GM12878 (cell line): ENCODE results near the gene KAT2B. TPM values are rescaled to one million over a fixed set of nuclear protein-coding genes. Genes with fewer than 3 reads are reported as not detected.
"Not testable (repeated sequence)": the region's sequence is repeated elsewhere in the genome, so short reads cannot be mapped to it uniquely, and the experiment has no call there.

ENCODE experiments used
- ATAC-seq: fragments of 200-7000 bp; cut with Tn5 transposase; 3 replicates; pipeline ENCODE4 v1.9.1; 2020; ENCODE audit warnings: mild to moderate bottlenecking, moderate library complexity
- BruUV-seq: library from RNA; stranded (reverse); fragments of 400-500 nt; replicated peaks from 2 replicates; lab custom pipeline; 2021; lab: Mats Ljungman, UMichigan
- CTCF ChIA-PET: fragments of 300-600 bp; sonication (Branson Sonifier 250); formaldehyde crosslinking; extraction: SDS; loops from one replicate; lab custom pipeline; 2021; ENCODE audit warnings: inconsistent platforms; lab: Yijun Ruan, JAX
- POLR2A ChIA-PET: fragments of 350-600 bp; formaldehyde crosslinking; extraction: SDS; loops from one replicate; lab custom pipeline; 2021; ENCODE audit warnings: inconsistent platforms; lab: Charles Lee
- RAD21 ChIA-PET: fragments of 300-600 bp; sonication (Branson Sonifier 250); formaldehyde crosslinking; loops from one replicate; lab custom pipeline; 2023; ENCODE audit warnings: antibody characterized with exemption; ENCODE audit not compliant: unreplicated experiment; lab: Charles Lee
- SMC1A ChIA-PET: fragments of 300-600 bp; sonication (Branson Sonifier 250); formaldehyde crosslinking; loops from one replicate; lab custom pipeline; 2023; ENCODE audit not compliant: unreplicated experiment, uncharacterized antibody; lab: Charles Lee
- DNase-seq: peaks from one replicate; pipeline ENCODE4 v3.0.0-alpha.2; 2011; ENCODE audit warnings: low read depth, low spot score
- FAIRE-seq: peaks from 3 replicates; lab custom pipeline; 2011; peaks lifted over from hg19 to GRCh38; lab: Jason Lieb, UNC
- H2AFZ ChIP-seq: 2 replicates; pipeline ENCODE4 v1.6.0; 2011; ENCODE audit warnings: low read depth, low read length, control low read depth; ENCODE audit not compliant: control insufficient read depth
- H3K27ac ChIP-seq: 2 replicates; pipeline ENCODE4 v1.5.1; 2011; ENCODE audit warnings: control low read depth; ENCODE audit not compliant: control insufficient read depth, insufficient read depth
- H3K27me3 ChIP-seq, 2 experiments: replicated peaks in 1 of 2; 2 replicates each; pipeline versions ENCODE4 v1.6.0 to v1.6.1; 2011; ENCODE audit warnings: low read length in 1 of 2; ENCODE audit not compliant: control insufficient read depth in 2 of 2, insufficient read depth in 2 of 2
- H3K36me3 ChIP-seq, 2 experiments: 2 replicates each; pipeline ENCODE4 v1.5.1; 2011; ENCODE audit warnings: low read length in 1 of 2; ENCODE audit not compliant: control insufficient read depth in 2 of 2, insufficient read depth in 2 of 2
- H3K4me1 ChIP-seq: 2 replicates; pipeline ENCODE4 v1.6.1; 2011; ENCODE audit warnings: mild to moderate bottlenecking, low read length, moderate library complexity, mixed read lengths; ENCODE audit not compliant: control insufficient read depth, insufficient read depth
- H3K4me2 ChIP-seq: 2 replicates; pipeline ENCODE4 v1.6.0; 2011; ENCODE audit warnings: control low read depth; ENCODE audit not compliant: control insufficient read depth, insufficient read depth
- H3K4me3 ChIP-seq: fragments of 200-600 bp; sonication (generic); 2 replicates; pipeline ENCODE4 v1.5.1; 2016
- H3K79me2 ChIP-seq: 2 replicates; pipeline ENCODE4 v1.6.0; 2011; ENCODE audit warnings: low read length; ENCODE audit not compliant: control insufficient read depth, insufficient read depth
- H3K9ac ChIP-seq: 2 replicates; pipeline ENCODE4 v1.8.0; 2011; ENCODE audit warnings: low read length, control low read depth, mixed read lengths; ENCODE audit not compliant: control insufficient read depth, insufficient read depth
- H3K9me3 ChIP-seq: replicated peaks from 3 replicates; pipeline ENCODE4 v1.5.1; 2011; ENCODE audit warnings: mild to moderate bottlenecking, low read length; ENCODE audit not compliant: control insufficient read depth, insufficient read depth
- H4K20me1 ChIP-seq: 2 replicates; pipeline ENCODE4 v1.6.0; 2011; ENCODE audit not compliant: control insufficient read depth, insufficient read depth
- CREB1 ChIP-seq: IDR thresholded peaks from 2 replicates; pipeline ENCODE4 v1.6.1; 2012; ENCODE audit warnings: low read depth, mild to moderate bottlenecking, inconsistent platforms
- CTCF ChIP-seq, 3 experiments: IDR thresholded peaks in 2 of 3; conservative IDR thresholded peaks in 1 of 3; 2 replicates each; pipeline ENCODE4 v1.5.1; 2011; ENCODE audit warnings: low read depth in 3 of 3, low read length in 3 of 3, mild to moderate bottlenecking in 3 of 3, control low read depth in 2 of 3, moderate library complexity in 2 of 3, inconsistent platforms in 1 of 3, mixed read lengths in 1 of 3; ENCODE audit not compliant: control insufficient read depth in 2 of 3, insufficient read depth in 1 of 3; ENCODE audit errors: extremely low read depth in 1 of 3
- EED ChIP-seq: sonication (generic); IDR thresholded peaks from 2 replicates; pipeline ENCODE4 v1.6.1; 2016; ENCODE audit warnings: antibody characterized with exemption, low read depth
- IKZF1 ChIP-seq: fragments of 450-650 bp; conservative IDR thresholded peaks from 2 replicates; pipeline ENCODE4 v1.6.1; 2017; ENCODE audit warnings: antibody characterized with exemption, mild to moderate bottlenecking
- IRF3 ChIP-seq: fragments of 450-650 bp; IDR thresholded peaks from 2 replicates; pipeline ENCODE4 v1.6.1; 2014; ENCODE audit warnings: mild to moderate bottlenecking
- LARP7 ChIP-seq: fragments of 450-650 bp; IDR thresholded peaks from 2 replicates; pipeline ENCODE4 v1.6.1; 2017; ENCODE audit warnings: mild to moderate bottlenecking
- MAX ChIP-seq: IDR thresholded peaks from 2 replicates; pipeline ENCODE4 v1.6.1; 2012; ENCODE audit warnings: low read depth, low read length, improper control_type of control experiment
- MEF2B ChIP-seq: fragments of 450-650 bp; IDR thresholded peaks from 2 replicates; pipeline ENCODE4 v1.6.1; 2018; ENCODE audit warnings: mild to moderate bottlenecking, moderate library complexity; ENCODE audit not compliant: partially characterized antibody, poor library complexity, severe bottlenecking
- MXI1 ChIP-seq: fragments of 150-350 bp; IDR thresholded peaks from 2 replicates; pipeline ENCODE4 v1.6.1; 2011; ENCODE audit warnings: low read depth, mild to moderate bottlenecking, inconsistent platforms, low read length, improper control_type of control experiment
- NFIC ChIP-seq: IDR thresholded peaks from 2 replicates; pipeline ENCODE4 v1.6.1; 2012; ENCODE audit warnings: low read depth, mild to moderate bottlenecking, inconsistent platforms, low read length, moderate library complexity
- NFYA ChIP-seq: IDR thresholded peaks from 2 replicates; pipeline ENCODE4 v1.6.1; 2011; ENCODE audit warnings: low read depth, mild to moderate bottlenecking, low read length, improper control_type of control experiment, borderline replicate concordance
- RAD51 ChIP-seq: fragments of 450-650 bp; IDR thresholded peaks from 2 replicates; pipeline ENCODE4 v1.6.1; 2016; ENCODE audit warnings: moderate library complexity, mild to moderate bottlenecking, inconsistent platforms
- RBBP5 ChIP-seq: fragments of 200-600 bp; sonication (generic); conservative IDR thresholded peaks from 2 replicates; pipeline ENCODE4 v1.6.1; 2016
- ZNF207 ChIP-seq: fragments of 450-650 bp; IDR thresholded peaks from 2 replicates; pipeline ENCODE4 v1.6.1; 2014; ENCODE audit warnings: antibody characterized with exemption, mild to moderate bottlenecking, borderline replicate concordance
- WGBS: methylation state at CpG from one replicate; pipeline ENCODE4 v1.1.6; 2016; ENCODE audit warnings: low lambda C conversion rate; ENCODE audit not compliant: insufficient replicate concordance, insufficient coverage; ENCODE audit errors: missing lambda C conversion rate; 5-methylcytosine and 5-hydroxymethylcytosine counted together
- in situ Hi-C: fragments of 300-500 bp; cut with MboI; formaldehyde crosslinking; loops from 9 replicates; pipeline ENCODE4 v1.14.3; 2018; ENCODE audit warnings: mixed read lengths
- intact Hi-C: fragments of 100-400 bp; cut with micrococcal nuclease; formaldehyde crosslinking; loops from one replicate; pipeline ENCODE4 v1.14.2; 2022; ENCODE audit not compliant: unreplicated experiment
- polyA plus RNA-seq, 11 experiments: library from polyadenylated mRNA; depleted of rRNA in 4 of 11; unstranded in 6 of 11; stranded (reverse) in 5 of 11; fragments of >200 nt; fragmentation: Nextera tagmentation in 4 of 11; fragmentation: Illumina TruSeq in 1 of 11; extraction: Ambion mirVana in 4 of 11; extraction: Trizol in 1 of 11; gene quantifications; 1 replicate in 1 of 11; 2 replicates in 10 of 11; pipeline versions ENCODE4 v1.2.1 to v1.2.3, GENCODE V29; 2011 to 2016; ENCODE audit warnings: inconsistent platforms in 2 of 11, missing spikeins in 2 of 11, low read depth in 1 of 11
- total RNA-seq, 4 experiments: library from RNA; depleted of rRNA in 3 of 4; stranded (reverse); fragments of >200 nt in 3 of 4; fragmentation: Illumina TruSeq in 1 of 4; extraction: Trizol in 1 of 4; gene quantifications; 2 replicates each; pipeline versions ENCODE4 v1.2.1 to v1.2.3, GENCODE V29; 2013 to 2021

The KAT2B gene
- total and polyA plus RNA-seq, 10 of the 15 experiments (the other 5 are each of a cell fraction or from before 2014, with no cell fraction given) = 2.9 to 15.2 (median 10.2) TPM

- H3K4me1 ChIP-seq, DNase-seq, H3K36me3 ChIP-seq, ATAC-seq, H4K20me1 ChIP-seq, in situ Hi-C loops, H3K27ac ChIP-seq, FAIRE-seq, H3K9me3 ChIP-seq, H3K9ac ChIP-seq, BruUV-seq, H3K79me2 ChIP-seq, H2AFZ ChIP-seq, H3K4me2 ChIP-seq, H3K27me3 ChIP-seq, H3K4me3 ChIP-seq, CTCF ChIA-PET: not testable (repeated sequence)
- POLR2A ChIA-PET = interaction anchor here (0.5 kb wide), 1 partner anchor 453 kb away, joined by 3 read pairs; no protein-coding TSS in a partner anchor
- RAD21 ChIA-PET = interaction anchor here (0.6 kb wide), 1 partner anchor 157 kb away, joined by 3 read pairs; no protein-coding TSS in a partner anchor
- SMC1A ChIA-PET = interaction anchor here (0.7 kb wide), 1 partner anchor 120 kb away, joined by 3 read pairs; no protein-coding TSS in a partner anchor
- WGBS = 66% methylated on average over 7 of the region's 7 CpGs
- intact Hi-C loops = loop anchor here (10.0 kb wide), 1 partner anchor 293 kb away; no protein-coding TSS in a partner anchor
These were observed 8.3 kb upstream of the KAT2B start for GRCh38 chr3:20031939-20032338.

- TF ChIP-seq CREB1 = no peak
- no peak for TF ChIP-seq IKZF1
- no peak for TF ChIP-seq ZNF207
- TF ChIP-seq EED = no peak
- TF ChIP-seq LARP7 = no peak
- TF ChIP-seq RBBP5 = no peak
- no peak for TF ChIP-seq IRF3
- TF ChIP-seq MAX = no peak
- no peak for TF ChIP-seq MEF2B
- no peak for TF ChIP-seq RAD51
- no peak for TF ChIP-seq NFIC
- TF ChIP-seq MXI1 = no peak
- no peak for TF ChIP-seq NFYA
- no peak for TF ChIP-seq CTCF (IDR thresholded peaks at IDR 0.05 in 2 of 3, conservative IDR thresholded peaks at IDR 0.05 in 1 of 3; ENCODE audit: control insufficient read depth in 2 of 3, extremely low read depth in 1 of 3, insufficient read depth in 1 of 3, low read depth in 3 of 3, low read length in 3 of 3)
- TF ChIP-seq, all 136 proteins: peak for 0
- Histone ChIP-seq H3K9me3 (no peaks in the 10 kb centered on the region), H2AFZ (no peak overlapping the region), H4K20me1 (no peaks in the 10 kb centered on the region), H3K4me3 (no peak overlapping the region), H3K4me2 (no peak overlapping the region), H3K79me2 (no peaks in the 10 kb centered on the region), H3K27me3 (no peaks in the 10 kb centered on the region), H3K4me1 (no peaks in the 10 kb centered on the region), H3K36me3 (no peaks in the 10 kb centered on the region), H3K27ac (no peak overlapping the region), H3K9ac (no peak overlapping the region)
- intact Hi-C loops = loop anchor here (10.0 kb wide), 1 partner anchor 290 kb away; no protein-coding TSS in a partner anchor
- POLR2A ChIA-PET = no interaction called here
- FAIRE-seq = no peak
- in situ Hi-C loops = no loop called here
- BruUV-seq = no TSS peak
- 97% methylated on average over 4 of the region's 4 CpGs for WGBS
- CTCF ChIA-PET = no interaction called here
- ATAC-seq = no peak
- RAD21 ChIA-PET = no interaction called here
- DNase-seq = no peak
- SMC1A ChIA-PET = no interaction called here
These were observed 5.2 kb upstream of the KAT2B start for GRCh38 chr3:20035019-20035418.
